ENCODE results near the gene AOPEP.

Gene AOPEP

DNA sequence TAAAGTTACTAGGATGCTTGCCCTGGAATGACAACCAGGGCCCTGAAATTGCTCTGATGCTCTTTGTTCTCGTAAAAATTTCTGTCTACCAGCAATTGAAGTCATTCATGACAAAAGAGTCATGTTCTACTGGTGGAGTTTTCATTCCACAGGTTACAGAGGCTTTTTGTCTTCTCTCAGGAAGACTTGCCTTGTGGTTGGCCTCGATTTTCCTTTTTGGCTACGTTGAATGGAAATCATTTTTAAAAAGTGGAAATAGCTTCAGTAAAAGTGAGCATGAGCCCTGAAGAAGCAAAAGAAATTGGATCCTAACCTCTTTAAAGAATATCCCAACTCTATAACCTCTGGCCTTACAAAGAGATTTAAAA, 255.2 kb downstream of the AOPEP start:
- no peaks in the 10 kb centered on the region for H3F3A ChIP-seq (ENCODE audit: insufficient read depth, low read length)

DNA sequence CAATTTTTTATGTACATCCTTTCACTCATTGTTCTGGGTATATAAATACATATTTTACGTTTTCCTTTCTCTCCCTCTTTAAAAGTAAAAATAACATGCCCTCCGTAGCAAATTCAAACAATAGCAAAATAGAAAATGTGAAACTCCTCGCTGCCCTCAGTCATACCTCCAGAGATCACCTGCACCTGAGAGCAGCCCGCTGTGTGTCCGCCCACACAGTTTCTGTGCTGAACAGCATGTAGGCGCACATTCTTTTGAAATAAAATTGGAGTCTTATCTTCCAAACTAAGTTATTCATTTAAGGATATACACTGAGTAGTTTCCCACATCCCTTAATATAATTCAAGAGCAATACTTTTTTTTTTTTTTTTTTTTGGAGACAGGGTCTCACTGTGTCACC, 255.7 kb downstream of the AOPEP start:
- Histone ChIP-seq H3K4me3 (ENCODE audit: low read length) (no peak overlapping the region), H4K20me1 (ENCODE audit: insufficient read depth, low read length) (no peaks in the 10 kb centered on the region), H3K9me3 (replicated peaks; ENCODE audit: insufficient read depth, low read length) (no peaks in the 10 kb centered on the region), H3K79me2 (ENCODE audit: low read length) (no peaks in the 10 kb centered on the region), H3K4me2 (ENCODE audit: low read depth, low read length) (no peak overlapping the region), H2AFZ (ENCODE audit: low read length) (no peak overlapping the region), H3K9me2 (replicated peaks; ENCODE audit: insufficient read depth, low read length) (no peaks in the 10 kb centered on the region), H3K36me3 (replicated peaks; ENCODE audit: insufficient read depth, low read length) (no peaks in the 10 kb centered on the region), H3F3A (ENCODE audit: insufficient read depth, low read length) (no peaks in the 10 kb centered on the region), H3K27me3 (replicated peaks; ENCODE audit: insufficient read depth, low read length) (no peaks in the 10 kb centered on the region), H3K27ac (ENCODE audit: low read length) (no peak overlapping the region), H3K9ac (ENCODE audit: low read length) (no peak overlapping the region), H3K4me1 (ENCODE audit: low read length) (no peaks in the 10 kb centered on the region)
- no peak for DNase-seq
- TF ChIP-seq EZH2phosphoT487 (IDR thresholded peaks at IDR 0.05; ENCODE audit: low read length): no peak
- TF ChIP-seq, protein P1, sequence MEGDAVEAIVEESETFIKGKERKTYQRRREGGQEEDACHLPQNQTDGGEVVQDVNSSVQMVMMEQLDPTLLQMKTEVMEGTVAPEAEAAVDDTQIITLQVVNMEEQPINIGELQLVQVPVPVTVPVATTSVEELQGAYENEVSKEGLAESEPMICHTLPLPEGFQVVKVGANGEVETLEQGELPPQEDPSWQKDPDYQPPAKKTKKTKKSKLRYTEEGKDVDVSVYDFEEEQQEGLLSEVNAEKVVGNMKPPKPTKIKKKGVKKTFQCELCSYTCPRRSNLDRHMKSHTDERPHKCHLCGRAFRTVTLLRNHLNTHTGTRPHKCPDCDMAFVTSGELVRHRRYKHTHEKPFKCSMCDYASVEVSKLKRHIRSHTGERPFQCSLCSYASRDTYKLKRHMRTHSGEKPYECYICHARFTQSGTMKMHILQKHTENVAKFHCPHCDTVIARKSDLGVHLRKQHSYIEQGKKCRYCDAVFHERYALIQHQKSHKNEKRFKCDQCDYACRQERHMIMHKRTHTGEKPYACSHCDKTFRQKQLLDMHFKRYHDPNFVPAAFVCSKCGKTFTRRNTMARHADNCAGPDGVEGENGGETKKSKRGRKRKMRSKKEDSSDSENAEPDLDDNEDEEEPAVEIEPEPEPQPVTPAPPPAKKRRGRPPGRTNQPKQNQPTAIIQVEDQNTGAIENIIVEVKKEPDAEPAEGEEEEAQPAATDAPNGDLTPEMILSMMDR (IDR thresholded peaks at IDR 0.05; ENCODE audit: low read length): no peak
- TF ChIP-seq EZH2 (optimal IDR thresholded peaks at IDR 0.05; ENCODE audit: low read depth, low read length): no peak

More for the DNA sequence above, 255.2 kb downstream of the AOPEP start:
- Histone ChIP-seq H3K4me3 (ENCODE audit: low read length) (no peak overlapping the region), H3K79me2 (ENCODE audit: low read length) (no peaks in the 10 kb centered on the region), H3K27me3 (replicated peaks; ENCODE audit: insufficient read depth, low read length) (no peaks in the 10 kb centered on the region), H3K4me1 (ENCODE audit: low read length) (no peaks in the 10 kb centered on the region), H3K27ac (ENCODE audit: low read length) (no peak overlapping the region), H3K9ac (ENCODE audit: low read length) (no peak overlapping the region), H4K20me1 (ENCODE audit: insufficient read depth, low read length) (no peaks in the 10 kb centered on the region), H2AFZ (ENCODE audit: low read length) (no peak overlapping the region), H3K9me3 (replicated peaks; ENCODE audit: insufficient read depth, low read length) (no peaks in the 10 kb centered on the region), H3K4me2 (ENCODE audit: low read depth, low read length) (no peak overlapping the region), H3K9me2 (replicated peaks; ENCODE audit: insufficient read depth, low read length) (no peaks in the 10 kb centered on the region), H3K36me3 (replicated peaks; ENCODE audit: insufficient read depth, low read length) (no peaks in the 10 kb centered on the region)
- TF ChIP-seq, protein P1 (IDR thresholded peaks at IDR 0.05; ENCODE audit: low read length): no peak
- TF ChIP-seq EZH2phosphoT487 (IDR thresholded peaks at IDR 0.05; ENCODE audit: low read length): no peak
- TF ChIP-seq EZH2 (optimal IDR thresholded peaks at IDR 0.05; ENCODE audit: low read depth, low read length): no peak
- DNase-seq: no peak

DNA sequence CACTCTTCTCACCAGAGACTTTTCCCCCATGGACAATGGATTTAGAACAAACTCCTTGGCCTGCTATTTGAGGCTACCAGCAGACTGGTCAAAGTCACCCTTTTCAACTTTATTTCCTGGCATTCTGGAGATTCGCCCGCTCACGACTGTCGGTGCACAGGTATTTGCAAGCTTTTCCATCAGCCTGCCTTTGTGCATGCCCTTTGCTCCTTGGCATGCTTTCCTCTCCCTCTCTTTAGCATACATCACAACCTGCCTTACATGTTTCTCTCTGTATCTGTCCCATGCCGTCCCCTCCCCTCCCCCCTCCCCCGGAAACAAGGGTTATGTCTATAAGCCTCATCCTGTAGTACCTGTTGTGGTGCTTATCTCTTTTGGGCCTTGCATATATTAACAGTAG, 257.1 kb downstream of the AOPEP start:
- H3K4me1 ChIP-seq (ENCODE audit: low read length): no peaks in the 10 kb centered on the region
- no peak overlapping the region for H3K4me3 ChIP-seq (ENCODE audit: low read length)
- no peaks in the 10 kb centered on the region for H3K79me2 ChIP-seq (ENCODE audit: low read length)
- no peaks in the 10 kb centered on the region for H3K9me3 ChIP-seq (replicated peaks; ENCODE audit: insufficient read depth, low read length)
- H3K9me2 ChIP-seq (replicated peaks; ENCODE audit: insufficient read depth, low read length): no peaks in the 10 kb centered on the region
- H2AFZ ChIP-seq (ENCODE audit: low read length): no peak overlapping the region
- no peak overlapping the region for H3K9ac ChIP-seq (ENCODE audit: low read length)
- DNase-seq: no peak
- no peaks in the 10 kb centered on the region for H3K27me3 ChIP-seq (replicated peaks; ENCODE audit: insufficient read depth, low read length)
- no peak overlapping the region for H3K4me2 ChIP-seq (ENCODE audit: low read depth, low read length)
- no peak for TF ChIP-seq EZH2 (optimal IDR thresholded peaks at IDR 0.05; ENCODE audit: low read depth, low read length)
- TF ChIP-seq, protein P1 (IDR thresholded peaks at IDR 0.05; ENCODE audit: low read length): no peak
- TF ChIP-seq EZH2phosphoT487 (IDR thresholded peaks at IDR 0.05; ENCODE audit: low read length): no peak
- H4K20me1 ChIP-seq (ENCODE audit: insufficient read depth, low read length): no peaks in the 10 kb centered on the region
- no peaks in the 10 kb centered on the region for H3F3A ChIP-seq (ENCODE audit: insufficient read depth, low read length)
- no peaks in the 10 kb centered on the region for H3K36me3 ChIP-seq (replicated peaks; ENCODE audit: insufficient read depth, low read length)
- H3K27ac ChIP-seq (ENCODE audit: low read length): no peak overlapping the region

Measured in MM.1S (cell line).